ENCODE data around the gene DAB2. TPM values are rescaled to one million over a fixed set of nuclear protein-coding genes. Genes with fewer than 3 reads are reported as not detected.
A peak's percentile ranks its signal among the peaks of the same experiment; 100 is the strongest.

Gene DAB2
- total RNA-seq, 1 experiment from 2014 or later, result 2.3 TPM

GRCh38 chr5:39370555-39371366, 54.0 kb downstream of the DAB2 start:
- Histone ChIP-seq H2AFZ (ENCODE audit: low read length) (no peak overlapping the region), H3K4me2 (ENCODE audit: insufficient read depth, insufficient read length, low read length) (no peak overlapping the region), H3K9me3 (ENCODE audit: control insufficient read depth, low read depth, low read length) (no peaks in the 10 kb centered on the region), H3T11ph (ENCODE audit: low read length) (no peak overlapping the region), H2BK12ac (ENCODE audit: insufficient read length, low read depth, low read length) (no peak overlapping the region), H3K4ac (ENCODE audit: low read depth, low read length) (no peak overlapping the region), H3K18ac (ENCODE audit: insufficient read length, low read depth, low read length) (no peak overlapping the region), H2BK15ac (ENCODE audit: low read depth, low read length) (no peak overlapping the region), H4K91ac (ENCODE audit: insufficient read length, low read depth, low read length) (no peak overlapping the region), H2AK5ac (ENCODE audit: insufficient read length, low read length) (no peak overlapping the region), H3K14ac (ENCODE audit: insufficient read depth, low read length) (no peak overlapping the region; the same call in 1 of the 2 replicates), H3K79me1 (ENCODE audit: insufficient read depth, low read depth, low read length, poor library complexity, severe bottlenecking) (no peaks in the 10 kb centered on the region), H3K27ac (ENCODE audit: insufficient read length, low read depth, low read length) (no peak overlapping the region), H2BK20ac (ENCODE audit: low read depth, low read length, poor library complexity, severe bottlenecking) (no peak overlapping the region), H3K56ac (ENCODE audit: insufficient read length, low read depth, low read length) (no peak overlapping the region), H3K27me3 (ENCODE audit: insufficient read depth, low read length) (no peaks in the 10 kb centered on the region), H3K9ac (ENCODE audit: extremely low read depth, insufficient read length, low read length) (no peak overlapping the region), H3K4me1 (ENCODE audit: insufficient read depth, low read length) (no peaks in the 10 kb centered on the region), H3K23ac (ENCODE audit: insufficient read length, low read depth, low read length) (no peak overlapping the region), H4K5ac (ENCODE audit: insufficient read length, low read depth, low read length) (no peak overlapping the region), H2BK120ac (ENCODE audit: low read depth, low read length, poor library complexity, severe bottlenecking) (no peak overlapping the region), H4K8ac (replicated peaks; ENCODE audit: insufficient read length, low read depth, low read length) (no peak overlapping the region), H4K20me1 (ENCODE audit: control insufficient read depth, insufficient read depth, insufficient read length) (no peaks in the 10 kb centered on the region), H2BK5ac (ENCODE audit: insufficient read length, low read length) (no peak overlapping the region), H3K23me2 (ENCODE audit: insufficient read length, low read depth, low read length, poor library complexity, severe bottlenecking) (no peaks in the 10 kb centered on the region), H3K79me2 (ENCODE audit: insufficient read depth, low read length) (no peaks in the 10 kb centered on the region)
- no CpG with 5 or more reads among the region's 10 CpGs for WGBS (ENCODE audit: extremely low coverage, insufficient read length, low lambda C conversion rate)
- DNase-seq, result no peak
- TF ChIP-seq CTCF (conservative IDR thresholded peaks at IDR 0.05), result no peak
- no peaks in the 10 kb centered on the region for H3K27me3 Mint-ChIP-seq (ENCODE audit: low read depth)
- H3K9me3 Mint-ChIP-seq, result no peaks in the 10 kb centered on the region
- H3K27ac Mint-ChIP-seq, result peak overlapping the region in 2 of 3 experiments; percentile 25 to 55; a peak in 1 of 7 replicates
- H3K36me3 Mint-ChIP-seq (ENCODE audit: insufficient read depth in 1 of 3, low read depth in 3 of 3), result no peaks in the 10 kb centered on the region
- peaks cover 5 to 12% of the 10 kb centered on the region in 2 experiments for H3K4me1 Mint-ChIP-seq
- no peak overlapping the region for H3K4me3 Mint-ChIP-seq

Data from H9 (cell line).